Endothelial cell of umbilical vein (primary cell): ENCODE results near the gene SLC8A2.

Experiments
- EZH2 ChIP-seq: IDR thresholded peaks from 2 replicates; pipeline ENCODE4 v1.6.1; 2012; ENCODE audit warnings: borderline replicate concordance, low read depth, mild to moderate bottlenecking, moderate library complexity, low read length, inconsistent platforms; ENCODE audit not compliant: severe bottlenecking
- FOS ChIP-seq: IDR thresholded peaks from 2 replicates; pipeline ENCODE4 v1.6.1; 2011; ENCODE audit warnings: mild to moderate bottlenecking, low read length, moderate library complexity, borderline replicate concordance; ENCODE audit not compliant: insufficient read depth
- GATA2 ChIP-seq: IDR thresholded peaks from 2 replicates; pipeline ENCODE4 v1.7.0; 2011; ENCODE audit warnings: low read depth, mild to moderate bottlenecking, moderate library complexity, mixed read lengths, low read length; ENCODE audit not compliant: insufficient read length, insufficient read depth
- JUN ChIP-seq: IDR thresholded peaks from 2 replicates; pipeline ENCODE4 v1.6.1; 2011; ENCODE audit warnings: borderline replicate concordance, low read depth; ENCODE audit not compliant: insufficient read length, insufficient read depth
- MAX ChIP-seq: IDR thresholded peaks from 2 replicates; pipeline ENCODE4 v1.6.1; 2011; ENCODE audit not compliant: insufficient read depth, insufficient read length
- MYC ChIP-seq: IDR thresholded peaks from one replicate; pipeline ENCODE4 v1.6.1; 2011; ENCODE audit warnings: mild to moderate bottlenecking, low read depth, low read length
- POLR2A ChIP-seq: IDR thresholded peaks from 2 replicates; pipeline ENCODE4 v1.6.1; 2012; ENCODE audit warnings: low read depth, mild to moderate bottlenecking, control low read depth, low read length
- POLR2AphosphoS5 ChIP-seq: IDR thresholded peaks from 2 replicates; pipeline ENCODE4 v1.6.1; 2012; ENCODE audit warnings: low read depth, mild to moderate bottlenecking, control low read depth, low read length, moderate library complexity; ENCODE audit not compliant: insufficient read depth
- TF ChIP-seq, protein P1 (sequence below), 2 donors: IDR thresholded peaks; 1 replicate in 1 of 2; 2 replicates in 1 of 2; pipeline ENCODE4 v1.5.1; 2011; ENCODE audit warnings: low read length in 2 of 2, mild to moderate bottlenecking in 2 of 2, moderate library complexity in 2 of 2, control low read depth in 1 of 2, inconsistent platforms in 1 of 2, low read depth in 1 of 2; ENCODE audit not compliant: insufficient read depth in 1 of 2; ENCODE audit errors: extremely low read depth in 1 of 2

- TF ChIP-seq, protein P1, sequence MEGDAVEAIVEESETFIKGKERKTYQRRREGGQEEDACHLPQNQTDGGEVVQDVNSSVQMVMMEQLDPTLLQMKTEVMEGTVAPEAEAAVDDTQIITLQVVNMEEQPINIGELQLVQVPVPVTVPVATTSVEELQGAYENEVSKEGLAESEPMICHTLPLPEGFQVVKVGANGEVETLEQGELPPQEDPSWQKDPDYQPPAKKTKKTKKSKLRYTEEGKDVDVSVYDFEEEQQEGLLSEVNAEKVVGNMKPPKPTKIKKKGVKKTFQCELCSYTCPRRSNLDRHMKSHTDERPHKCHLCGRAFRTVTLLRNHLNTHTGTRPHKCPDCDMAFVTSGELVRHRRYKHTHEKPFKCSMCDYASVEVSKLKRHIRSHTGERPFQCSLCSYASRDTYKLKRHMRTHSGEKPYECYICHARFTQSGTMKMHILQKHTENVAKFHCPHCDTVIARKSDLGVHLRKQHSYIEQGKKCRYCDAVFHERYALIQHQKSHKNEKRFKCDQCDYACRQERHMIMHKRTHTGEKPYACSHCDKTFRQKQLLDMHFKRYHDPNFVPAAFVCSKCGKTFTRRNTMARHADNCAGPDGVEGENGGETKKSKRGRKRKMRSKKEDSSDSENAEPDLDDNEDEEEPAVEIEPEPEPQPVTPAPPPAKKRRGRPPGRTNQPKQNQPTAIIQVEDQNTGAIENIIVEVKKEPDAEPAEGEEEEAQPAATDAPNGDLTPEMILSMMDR (IDR thresholded peaks at IDR 0.05; ENCODE audit: extremely low read depth in 1 of 2, insufficient read depth in 1 of 2, low read depth in 1 of 2, low read length in 2 of 2) = no peak
- no peak for TF ChIP-seq MYC
- no peak for TF ChIP-seq EZH2
- TF ChIP-seq POLR2AphosphoS5 = no peak
- TF ChIP-seq POLR2A = no peak
- no peak for TF ChIP-seq FOS
- TF ChIP-seq JUN = no peak
- TF ChIP-seq GATA2 = no peak
- no peak for TF ChIP-seq MAX
Measured at GRCh38 chr19:47465957-47466356, 5.7 kb downstream of the SLC8A2 start.
